Stimulated activated naive CD4-positive, alpha-beta T cell (primary cell): ENCODE data around the gene DEUP1.
"Not testable (repeated sequence)": the region's sequence is repeated elsewhere in the genome, so short reads cannot be mapped to it uniquely, and the experiment has no call there.

Experiments used
- DNase-seq, 6 experiments: peaks; one replicate each; lab custom pipeline; 2025; lab: John Stamatoyannopoulos, UW

DEUP1 gene

DNA sequence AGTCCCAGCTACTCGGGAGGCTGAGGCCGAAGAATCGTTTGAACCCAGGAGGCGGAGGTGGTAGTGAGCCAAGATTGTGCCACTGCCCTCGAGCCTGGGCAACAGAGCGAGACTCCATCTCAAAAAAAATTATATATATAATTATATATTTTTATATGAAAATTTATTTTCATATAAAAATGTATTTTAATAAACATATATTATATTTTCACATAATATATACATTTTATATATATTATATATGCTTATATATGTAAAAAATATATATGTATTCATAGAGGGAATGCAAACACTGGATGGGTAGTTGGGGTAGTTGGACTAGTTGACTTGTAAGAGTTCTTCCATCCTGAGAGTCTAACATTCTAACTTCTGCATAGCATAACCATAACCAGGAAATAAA, 20.3 kb downstream of the DEUP1 start:
- DNase-seq = no peak

DNA sequence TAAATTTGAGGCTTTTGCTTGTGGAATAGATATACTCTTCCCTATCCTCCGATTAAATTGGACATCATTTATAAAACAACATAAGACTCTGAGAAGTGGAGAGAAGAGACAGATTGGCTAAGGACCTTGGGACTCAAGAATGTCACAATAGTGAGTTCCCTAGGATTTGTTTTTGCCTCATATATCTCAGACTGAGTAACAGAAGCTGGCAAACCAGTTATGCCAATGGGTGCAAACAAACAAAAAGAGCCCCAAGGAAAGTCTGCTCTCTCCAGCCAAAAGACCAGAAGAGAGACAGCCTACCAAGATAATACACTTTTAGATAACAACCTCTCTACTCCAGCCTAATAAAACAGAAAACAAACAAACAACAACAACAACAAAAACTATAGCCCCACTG, 28.9 kb downstream of the DEUP1 start:
- no peak for DNase-seq

DNA sequence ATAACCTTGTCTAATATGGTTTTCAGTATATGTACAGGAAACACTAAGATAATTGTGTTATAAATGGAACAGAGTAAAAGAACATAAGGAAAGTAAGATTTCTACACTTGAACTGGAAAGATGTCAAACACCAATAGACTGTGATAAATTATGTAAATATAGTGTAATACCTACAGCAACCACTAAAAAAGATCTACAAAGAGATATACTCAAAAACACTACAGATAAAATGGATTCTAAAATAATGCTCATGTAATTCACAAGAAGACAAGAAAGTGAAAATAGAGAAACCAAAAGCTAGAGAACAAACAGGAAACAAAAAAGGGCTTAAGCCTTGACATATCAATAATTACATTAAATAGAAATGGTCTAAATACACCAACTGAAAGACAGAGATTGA, 30.9 kb downstream of the DEUP1 start:
- no peak for DNase-seq

DNA sequence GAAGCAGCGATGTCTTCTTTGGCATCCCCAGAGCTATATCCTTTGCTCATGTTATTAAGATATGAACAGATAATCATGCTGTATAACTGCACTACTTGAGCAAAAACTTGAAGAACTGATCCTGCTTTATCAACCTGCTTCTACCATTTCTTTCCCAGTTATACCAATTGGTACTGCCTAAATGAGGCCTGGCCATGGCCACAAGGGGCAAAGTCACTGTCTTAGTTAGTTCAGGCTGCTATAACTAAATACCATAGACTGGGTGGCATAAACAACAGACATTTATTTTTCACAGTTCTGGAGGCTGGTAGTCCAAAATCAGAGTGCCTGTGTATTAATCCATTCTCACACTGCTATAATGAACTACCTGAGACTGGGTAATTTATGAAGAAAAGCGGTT, 37.5 kb downstream of the DEUP1 start:
- DNase-seq = no peak

DNA sequence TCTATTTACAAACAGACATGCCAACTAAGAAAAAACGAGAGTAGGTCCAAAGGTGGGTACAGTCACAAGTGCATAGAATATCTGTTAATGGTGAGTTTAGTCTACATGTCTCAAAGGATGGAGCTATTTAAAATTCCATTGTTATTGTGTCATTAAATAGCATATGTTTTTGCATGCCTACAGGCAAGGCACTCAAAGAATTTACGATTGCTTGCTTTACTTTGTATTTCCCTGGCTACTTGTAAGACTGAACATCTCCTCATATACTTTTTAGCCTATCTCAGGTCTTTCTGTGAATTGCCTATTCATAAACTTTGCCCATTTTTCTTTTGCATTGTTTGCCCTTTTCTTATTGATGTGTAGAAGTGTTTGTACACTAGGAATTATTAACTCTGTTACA, 39.7 kb downstream of the DEUP1 start:
- DNase-seq = no peak

DNA sequence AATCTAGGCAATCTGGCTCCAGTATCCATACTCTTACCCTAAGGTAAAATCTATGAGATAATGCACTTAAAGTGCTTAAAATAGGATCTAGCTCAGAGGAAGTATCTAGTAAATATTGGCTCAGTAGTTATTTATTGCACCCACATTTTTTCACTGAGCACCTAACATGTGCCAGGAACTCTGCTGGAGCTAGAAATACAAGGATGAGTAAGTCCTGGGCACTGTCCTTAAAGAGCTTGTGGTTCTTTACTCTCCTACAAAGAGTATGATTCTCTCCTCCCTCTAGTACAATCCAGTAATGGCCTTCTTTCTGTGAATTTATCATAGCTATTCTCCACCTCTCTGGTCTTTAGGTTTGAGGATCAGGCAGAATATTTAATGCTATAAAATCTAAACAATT, 59.2 kb downstream of the DEUP1 start:
- DNase-seq = no peak

DNA sequence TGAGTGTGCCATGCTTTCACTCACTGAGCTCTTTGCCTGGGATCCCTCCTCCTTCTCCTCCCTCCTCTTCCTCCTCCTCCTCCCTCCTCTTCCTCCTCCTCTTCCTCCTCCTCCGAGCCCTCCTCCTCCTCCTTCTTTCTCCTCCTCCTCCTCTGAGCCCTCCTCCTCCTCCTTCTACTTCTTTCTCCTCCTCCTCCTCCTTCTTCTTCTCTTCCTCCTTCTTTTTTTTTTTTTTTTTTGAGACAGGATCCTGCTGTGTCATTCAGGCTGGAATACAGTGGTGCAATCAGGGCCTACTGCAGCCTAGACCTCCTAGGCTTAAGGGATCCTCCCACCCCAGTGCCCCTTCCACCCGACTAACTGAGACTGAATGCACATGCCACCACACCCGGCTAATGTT, 62.3 kb downstream of the DEUP1 start:
- no peak for DNase-seq

DNA sequence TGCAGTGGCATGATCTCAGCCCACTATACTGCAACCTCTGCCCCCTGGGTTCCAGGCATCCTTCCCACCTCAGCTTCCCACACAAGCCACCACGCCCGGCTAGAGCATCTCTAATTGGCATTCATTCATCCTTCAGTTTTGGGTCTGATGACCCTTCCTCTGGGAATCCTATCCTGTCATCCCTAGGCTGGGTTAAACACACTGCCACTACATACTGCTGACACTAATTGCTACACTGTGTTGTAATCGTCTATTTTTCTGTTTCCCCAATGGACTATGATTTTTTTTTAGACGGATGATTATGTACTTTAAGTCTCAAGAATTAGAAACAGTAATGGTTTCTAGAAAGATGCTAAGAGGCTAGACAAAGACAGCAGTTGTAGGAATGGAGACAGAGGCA, 62.8 kb downstream of the DEUP1 start:
- no peak for DNase-seq

DNA sequence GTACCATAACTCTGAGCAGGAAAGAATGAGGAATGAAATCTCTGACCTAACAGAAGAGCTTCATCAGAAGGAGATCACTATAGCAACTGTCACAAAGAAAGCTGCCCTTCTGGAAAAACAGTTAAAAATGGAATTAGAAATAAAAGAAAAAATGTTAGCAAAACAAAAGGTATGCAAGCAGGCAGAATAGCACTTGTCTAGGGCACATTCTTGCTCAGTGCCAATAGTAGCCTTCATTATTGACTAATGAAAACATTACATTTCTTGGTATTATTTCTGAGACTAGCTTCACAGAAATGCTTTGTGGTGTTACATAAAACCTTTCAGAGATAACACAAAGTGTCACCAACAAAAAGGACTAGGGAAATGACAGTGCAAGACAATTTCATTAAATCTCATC, 63.9 kb downstream of the DEUP1 start:
- DNase-seq = no peak

DNA sequence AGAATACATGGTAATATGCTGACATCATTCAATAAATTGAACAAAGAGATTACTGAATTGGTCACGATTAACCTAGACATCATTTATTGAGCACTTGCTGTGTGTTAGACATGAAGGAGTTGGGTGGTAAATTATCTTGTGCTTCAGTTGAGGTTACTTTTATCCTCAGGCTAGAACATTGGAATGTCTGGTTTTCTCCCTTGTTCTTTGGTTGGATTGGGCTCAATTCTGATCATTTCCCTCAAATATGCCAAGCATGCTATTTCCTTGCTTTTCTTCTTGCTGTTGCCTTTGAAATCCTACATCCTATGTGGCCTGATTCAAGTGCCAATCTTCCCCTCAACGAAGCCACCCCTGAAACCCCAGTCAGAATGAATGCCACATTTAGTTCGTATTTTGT, 65.8 kb downstream of the DEUP1 start:
- DNase-seq = no peak

DNA sequence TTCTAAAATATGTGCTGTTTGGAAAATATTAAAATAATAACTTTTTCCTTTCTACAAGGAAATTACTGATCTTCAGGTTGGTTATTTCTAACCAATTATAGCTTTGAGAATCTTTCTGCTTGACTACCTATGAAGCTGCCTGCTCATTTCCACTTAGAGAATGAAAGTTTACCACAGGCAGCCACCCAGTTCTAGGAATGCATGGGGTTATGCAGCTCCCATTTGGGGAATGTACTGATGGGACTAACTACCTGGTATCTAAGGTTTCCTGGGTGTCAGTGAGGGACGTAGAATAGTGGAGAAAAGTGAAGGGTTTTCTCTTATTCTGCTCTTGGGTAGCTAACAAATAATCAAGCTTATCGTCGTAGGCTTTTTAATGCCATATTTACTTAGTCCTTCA, 73.4 kb downstream of the DEUP1 start:
- no peak for DNase-seq

DNA sequence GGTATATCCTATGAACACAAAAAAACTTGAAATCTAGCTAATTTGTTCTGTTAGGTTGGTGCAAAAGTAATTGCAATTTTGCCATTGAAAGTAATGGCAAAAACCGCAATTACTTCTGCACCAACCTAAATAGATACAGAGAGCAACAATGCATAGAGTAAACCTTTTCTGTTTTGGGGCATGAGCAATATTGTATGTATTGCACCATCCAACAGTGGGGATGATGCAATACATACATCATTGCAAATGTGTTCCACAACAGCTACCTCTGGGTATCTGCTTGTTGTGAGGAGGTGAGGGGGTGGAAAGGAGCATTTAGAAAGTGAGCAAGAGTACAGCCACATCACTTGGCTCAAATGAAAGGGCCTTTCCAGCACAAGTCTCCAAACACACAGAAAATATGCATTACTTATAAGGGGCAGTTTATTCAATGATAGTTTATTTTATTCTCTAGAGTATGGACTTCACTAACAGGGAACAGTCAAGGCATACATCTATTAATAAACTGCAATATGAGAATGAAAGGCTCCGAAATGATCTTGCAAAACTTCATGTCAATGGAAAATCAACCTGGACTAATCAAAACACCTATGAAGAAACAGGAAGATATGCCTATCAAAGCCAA, 77.3 kb downstream of the DEUP1 start:
- DNase-seq = no peak

DNA sequence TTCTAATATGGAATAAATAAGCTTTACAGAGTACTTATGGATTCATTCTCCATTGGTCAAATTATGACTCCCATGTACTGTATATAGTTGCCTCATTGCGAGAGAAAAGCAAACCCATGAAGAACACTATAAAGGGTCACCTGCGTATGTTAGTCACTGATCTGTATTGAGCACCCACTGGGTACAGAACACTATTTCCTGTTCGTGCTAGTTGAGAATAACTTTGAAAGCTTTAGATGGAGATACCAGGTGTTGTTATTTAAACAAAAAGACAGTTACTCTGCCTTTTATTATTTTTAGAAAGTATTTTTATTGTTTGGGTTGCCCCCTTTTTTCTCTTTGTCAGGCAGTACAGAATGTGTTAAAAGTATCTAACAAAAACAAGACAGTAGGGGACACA, 79.9 kb downstream of the DEUP1 start:
- no peak for DNase-seq

DNA sequence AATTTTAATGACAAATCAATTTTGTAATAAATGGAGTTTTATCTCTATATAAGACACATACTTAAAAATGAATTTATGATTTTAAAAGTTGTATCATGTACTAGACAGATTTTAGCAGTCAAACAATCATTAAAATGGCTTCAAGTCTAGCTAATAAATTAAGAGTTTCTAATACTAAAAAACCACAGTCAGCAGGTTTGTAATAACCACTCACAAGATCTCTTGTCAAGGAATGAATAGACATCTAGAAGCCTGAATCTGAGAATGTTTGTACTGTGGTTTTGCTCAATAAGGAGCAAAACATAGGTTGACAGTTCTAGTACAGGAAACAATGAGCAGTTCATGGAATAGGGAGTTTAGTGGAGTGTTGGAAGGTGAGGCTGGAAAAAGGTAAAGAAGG, 81.2 kb downstream of the DEUP1 start:
- no peak for DNase-seq

DNA sequence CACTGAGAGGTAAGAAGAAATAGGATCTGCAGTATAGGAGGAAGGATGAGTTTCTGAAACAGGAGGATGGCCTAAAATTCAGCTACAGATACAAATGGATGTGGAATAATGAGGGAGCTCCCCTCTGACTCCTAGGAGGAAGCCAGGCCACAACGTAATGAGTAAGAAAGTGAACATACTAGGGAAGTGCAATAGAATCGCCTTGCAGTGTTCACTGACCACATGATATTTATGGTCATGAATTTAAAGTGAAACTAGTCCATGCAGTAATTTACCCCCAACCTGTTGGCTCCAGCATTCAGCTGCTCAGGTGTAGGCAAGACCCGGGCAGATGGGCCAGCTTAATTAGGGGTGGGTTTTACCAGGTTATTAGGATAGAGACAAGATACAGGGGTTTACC, 101.7 kb downstream of the DEUP1 start:
- no peak for DNase-seq

DNA sequence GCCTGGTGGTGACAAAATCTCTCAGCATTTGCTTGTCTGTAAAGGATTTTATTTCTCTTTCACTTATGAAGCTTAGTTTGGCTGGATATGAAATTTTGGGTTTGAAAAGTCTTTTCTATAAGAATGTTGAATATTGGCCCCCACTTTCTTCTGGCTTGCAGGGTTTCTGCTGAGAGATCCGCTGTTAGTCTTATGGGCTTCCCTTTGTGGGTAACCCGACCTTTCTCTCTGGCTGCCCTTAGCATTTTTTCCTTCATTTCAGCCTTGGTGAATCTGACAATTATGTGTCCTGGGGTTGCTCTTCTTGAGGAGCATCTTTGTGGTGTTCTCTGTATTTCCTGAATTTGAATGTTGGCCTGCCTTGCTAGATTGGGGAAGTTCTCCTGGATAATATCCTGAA, 112.7 kb downstream of the DEUP1 start:
- not testable (repeated sequence) for DNase-seq

DNA sequence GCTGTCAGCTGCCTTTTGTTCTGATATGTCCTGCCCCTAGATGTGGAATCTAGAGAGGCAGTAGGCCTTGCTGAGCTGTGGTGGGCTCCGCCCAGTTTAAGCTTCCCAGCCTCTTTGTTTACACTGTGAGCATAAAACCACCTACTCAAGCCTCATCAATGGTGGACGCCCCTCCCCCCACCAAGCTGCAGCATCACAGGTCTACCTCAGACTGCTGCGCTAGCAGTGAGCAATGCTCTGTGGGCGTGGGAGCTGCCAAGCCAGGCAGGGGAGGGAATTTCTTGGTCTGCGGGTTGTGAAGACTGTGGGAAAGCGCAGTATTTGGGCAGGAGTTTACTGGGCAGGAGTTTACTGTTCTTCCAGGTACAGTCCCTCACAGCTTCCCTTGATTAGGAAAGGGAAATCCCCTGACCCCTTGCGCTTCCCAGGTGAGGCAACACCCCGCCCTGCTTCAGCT, 114.1 kb downstream of the DEUP1 start:
- no peak for DNase-seq

DNA sequence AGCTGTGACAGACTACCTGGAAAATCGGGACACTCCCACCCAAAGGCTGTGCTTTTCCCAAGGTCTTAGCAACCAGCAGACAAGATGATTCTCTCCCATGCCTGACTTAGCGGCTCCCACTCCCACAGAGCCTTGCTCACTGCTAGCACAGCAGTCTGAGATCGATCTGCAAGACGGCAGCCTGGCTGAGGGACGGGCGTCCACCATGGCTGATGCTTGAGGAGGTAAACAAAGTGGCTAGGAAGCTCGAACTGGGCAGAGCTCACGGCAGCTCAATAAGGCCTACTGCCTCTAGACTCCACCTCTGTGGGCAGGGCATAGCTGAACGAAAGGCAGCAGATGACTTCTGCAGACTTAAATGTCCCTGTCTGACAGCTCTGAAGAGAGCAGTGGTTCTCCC, 127.7 kb downstream of the DEUP1 start:
- DNase-seq = no peak

DNA sequence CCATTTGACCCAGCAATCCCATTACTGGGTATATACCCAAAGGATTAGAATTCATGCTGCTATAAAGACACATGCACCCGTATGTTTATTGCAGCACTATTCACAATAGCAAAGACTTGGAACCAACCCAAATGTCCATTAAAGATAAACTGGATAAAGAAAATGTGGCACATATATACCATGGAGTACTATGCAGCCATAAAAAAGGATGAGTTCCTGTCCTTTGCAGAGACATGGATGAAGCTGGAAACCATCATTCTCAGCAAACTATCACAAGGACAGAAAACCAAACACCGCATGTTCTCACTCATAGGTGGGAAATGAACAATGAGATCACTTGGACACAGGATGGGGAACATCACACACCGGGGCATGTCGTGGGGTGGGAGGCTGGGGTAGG, 133.1 kb downstream of the DEUP1 start:
- not testable (repeated sequence) for DNase-seq

DNA sequence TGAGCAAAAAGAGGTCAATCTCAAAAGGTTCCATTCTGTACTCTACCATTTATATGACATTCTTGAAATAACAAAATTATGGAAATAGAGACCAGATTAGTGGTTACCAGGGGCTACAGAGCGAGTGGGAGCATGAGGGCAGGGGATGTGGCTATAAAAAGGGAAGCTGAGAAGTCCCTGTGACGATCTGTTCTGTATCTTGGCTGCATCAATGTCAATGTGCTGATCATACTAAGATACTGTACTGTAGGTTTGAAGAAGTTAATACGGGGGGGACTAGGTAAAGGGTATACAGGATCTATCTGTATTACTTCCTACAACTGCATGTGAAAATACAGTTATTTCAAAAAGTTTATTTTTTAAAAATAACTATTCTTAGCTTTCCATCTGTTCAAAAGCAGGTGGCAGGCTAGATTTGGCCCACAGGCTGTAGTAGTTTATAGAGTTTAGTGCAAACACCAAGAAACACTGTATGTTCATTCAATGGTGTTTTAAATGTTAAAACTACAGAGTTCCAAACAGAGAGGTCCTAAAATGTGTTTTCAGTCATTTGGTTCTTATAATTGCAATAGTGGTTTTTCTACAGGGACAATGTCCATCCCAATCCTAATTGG, 134.5 kb downstream of the DEUP1 start:
- DNase-seq = no peak

DNA sequence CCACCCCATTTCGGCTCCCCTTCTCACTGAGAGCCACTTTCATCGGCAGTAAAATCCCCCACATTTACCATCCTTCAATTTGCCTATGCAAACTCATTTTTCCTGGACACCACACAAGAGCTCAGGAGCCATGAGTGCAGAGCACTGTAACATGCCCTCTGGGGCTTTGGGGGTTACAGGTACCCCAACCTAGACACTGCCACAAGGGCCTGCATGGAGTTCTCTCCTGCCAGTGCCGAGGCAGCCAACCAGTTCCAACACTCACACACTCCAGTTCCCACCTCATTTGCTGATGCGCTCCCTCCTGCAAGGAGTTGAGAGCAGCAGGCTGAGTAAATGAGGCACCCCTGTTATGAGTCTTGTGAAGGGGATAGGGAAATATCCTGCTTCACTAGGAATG, 136.5 kb downstream of the DEUP1 start:
- no peak for DNase-seq

DNA sequence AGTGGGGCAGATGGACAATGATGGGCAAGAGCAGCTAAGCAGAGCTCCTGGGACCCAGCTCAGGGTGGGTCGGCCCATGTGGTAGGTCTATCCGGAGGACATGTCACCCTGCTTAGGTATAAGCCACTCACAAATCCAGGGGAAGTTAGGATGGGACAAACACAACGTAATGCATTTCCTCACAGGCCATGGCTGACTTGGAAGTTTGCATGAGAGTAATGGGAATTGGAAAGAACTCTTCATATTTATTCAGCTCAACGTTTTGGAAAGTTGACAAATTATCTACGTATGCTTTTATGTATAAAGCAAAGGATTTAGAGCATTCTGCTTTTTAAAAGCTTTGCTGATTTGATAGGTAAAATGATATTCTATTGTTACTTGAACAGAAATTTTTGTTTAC, 137.7 kb downstream of the DEUP1 start:
- DNase-seq = no peak

DNA sequence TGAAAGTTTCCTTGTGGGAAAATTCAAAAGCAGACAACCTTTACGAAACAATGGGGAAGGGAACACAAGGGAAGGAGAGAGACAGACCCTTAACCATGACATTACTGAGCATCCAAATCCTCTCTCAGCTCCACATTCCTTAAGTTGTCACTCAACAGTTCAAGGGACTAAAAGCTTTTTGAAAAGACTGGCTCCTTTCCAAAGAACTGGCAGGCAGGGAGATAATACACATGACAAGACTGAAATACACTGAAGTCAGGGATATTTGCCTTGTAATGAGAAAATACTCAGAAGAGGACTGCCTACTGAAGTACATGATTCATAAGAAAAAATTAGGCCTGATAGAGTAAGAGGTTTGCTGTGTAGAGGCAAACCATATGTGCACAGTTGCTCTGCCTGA, 143.6 kb downstream of the DEUP1 start:
- no peak for DNase-seq

DNA sequence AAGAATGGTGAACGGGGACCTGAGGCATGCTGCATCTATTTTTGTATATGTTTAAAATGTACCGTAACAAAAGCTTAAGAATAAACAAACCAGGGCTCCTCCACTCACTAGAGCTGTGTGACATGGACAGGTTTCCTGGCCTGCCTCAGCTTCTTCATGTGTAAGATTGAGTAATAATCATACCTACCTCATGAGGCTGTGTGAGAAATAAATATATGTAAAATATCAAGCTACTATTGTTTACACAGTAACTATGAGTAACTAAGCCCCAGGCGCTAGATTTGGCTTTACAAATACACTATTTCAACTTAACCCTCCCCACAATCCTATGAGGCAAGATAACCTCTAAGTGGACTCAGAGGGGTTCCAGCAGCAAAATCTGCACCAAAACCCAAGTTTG, 146.3 kb downstream of the DEUP1 start:
- no peak for DNase-seq
